HG03558 (cell line): ENCODE data around the gene AK5.
"Not testable (repeated sequence)": the region's sequence is repeated elsewhere in the genome, so short reads cannot be mapped to it uniquely, and the experiment has no call there.

ENCODE experiments used
- ATAC-seq: cut with Tn5 transposase; IDR thresholded peaks from one replicate; pipeline ENCODE4 v1.9.1; 2021; ENCODE audit warnings: moderate number of reproducible peaks; ENCODE audit not compliant: unreplicated experiment; ENCODE audit errors: extremely low read depth

Gene AK5

GRCh38 chr1:77531596-77532280 lies 249.9 kb downstream of the AK5 start:
- ATAC-seq, result not testable (repeated sequence)

GRCh38 chr1:77532641-77533040 lies 250.8 kb downstream of the AK5 start:
- no peak for ATAC-seq

GRCh38 chr1:77533660-77534305 lies 252.0 kb downstream of the AK5 start:
- no peak for ATAC-seq

- no peak for ATAC-seq
Measured at GRCh38 chr1:77534456-77534855, 252.6 kb downstream of the AK5 start.

- ATAC-seq, result no peak
Measured at GRCh38 chr1:77536813-77537212, 255.0 kb downstream of the AK5 start.

GRCh38 chr1:77538956-77539518 lies 257.2 kb downstream of the AK5 start:
- ATAC-seq, result no peak

- no peak for ATAC-seq
Measured at GRCh38 chr1:77539519-77540142, 257.8 kb downstream of the AK5 start.

GRCh38 chr1:77540501-77541161 lies 258.8 kb downstream of the AK5 start:
- ATAC-seq, result no peak

GRCh38 chr1:77541162-77541545 lies 259.3 kb downstream of the AK5 start:
- peak; percentile 26 for ATAC-seq

GRCh38 chr1:77542813-77543420 lies 261.1 kb downstream of the AK5 start:
- ATAC-seq, result no peak

- ATAC-seq, result no peak
Measured at GRCh38 chr1:77543822-77544448, 262.1 kb downstream of the AK5 start.

- no peak for ATAC-seq
Measured at GRCh38 chr1:77544845-77545244, 263.0 kb downstream of the AK5 start.

GRCh38 chr1:77545970-77546369 lies 264.2 kb downstream of the AK5 start:
- no peak for ATAC-seq

- no peak for ATAC-seq
Measured at GRCh38 chr1:77546890-77547289, 265.1 kb downstream of the AK5 start.

GRCh38 chr1:77548285-77548684 lies 266.5 kb downstream of the AK5 start:
- ATAC-seq, result no peak

GRCh38 chr1:77550135-77550534 lies 268.3 kb downstream of the AK5 start:
- ATAC-seq, result no peak

GRCh38 chr1:77552626-77553025 lies 270.8 kb downstream of the AK5 start:
- no peak for ATAC-seq

- ATAC-seq, result no peak
Measured at GRCh38 chr1:77553568-77554291, 271.9 kb downstream of the AK5 start.

- ATAC-seq, result no peak
Measured at GRCh38 chr1:77556045-77556444, 274.2 kb downstream of the AK5 start.
